Pulmonary artery endothelial cell (primary cell): ENCODE measurements around the gene NMT1. TPM values are rescaled to one million over a fixed set of nuclear protein-coding genes. Genes with fewer than 3 reads are reported as not detected.
A peak's percentile ranks its signal among the peaks of the same experiment; 100 is the strongest.

Experiments
- DNase-seq: peaks from one replicate; pipeline ENCODE4 v3.0.0-alpha.2; 2011; ENCODE audit warnings: low read depth, low spot score
- total RNA-seq: library from RNA; depleted of rRNA; stranded (reverse); fragments of >200 nt; gene quantifications from 2 replicates; pipeline ENCODE4 v1.2.3, GENCODE V29; 2014

Gene NMT1
- total RNA-seq = 74.8 and 86.0 TPM in 2 replicates

GRCh38 chr17:45060797-45061605 lies at the start of gene NMT1:
Gene NMT1 (plus strand): TSS chr17:45061317. CDS start chr17:45061330, 13 bp downstream.
- DNase-seq = peak; percentile 99

GRCh38 chr17:45011767-45012166 lies 49.4 kb upstream of the NMT1 start:
- no peak for DNase-seq

GRCh38 chr17:45013021-45013997 lies 47.8 kb upstream of the NMT1 start:
- no peak for DNase-seq

- DNase-seq = no peak
These were observed 44.9 kb upstream of the NMT1 start for GRCh38 chr17:45016237-45016636.

- DNase-seq = no peak
These were observed 44.3 kb upstream of the NMT1 start for GRCh38 chr17:45016823-45017222.

GRCh38 chr17:45018514-45018847 lies 42.6 kb upstream of the NMT1 start:
- DNase-seq = no peak

- no peak for DNase-seq
These were observed 42.0 kb upstream of the NMT1 start for GRCh38 chr17:45018848-45019711.

- peak; percentile 29 for DNase-seq
These were observed 40.6 kb upstream of the NMT1 start for GRCh38 chr17:45020354-45021138.

GRCh38 chr17:45021607-45022287 lies 39.4 kb upstream of the NMT1 start:
- no peak for DNase-seq

GRCh38 chr17:45022288-45022648 lies 38.8 kb upstream of the NMT1 start:
- DNase-seq = no peak

GRCh38 chr17:45022655-45023339 lies 38.3 kb upstream of the NMT1 start:
- no peak for DNase-seq

GRCh38 chr17:45029096-45029495 lies 32.0 kb upstream of the NMT1 start:
- no peak for DNase-seq

- no peak for DNase-seq
These were observed 31.2 kb upstream of the NMT1 start for GRCh38 chr17:45029758-45030423.

GRCh38 chr17:45030733-45031132 lies 30.4 kb upstream of the NMT1 start:
- no peak for DNase-seq

- DNase-seq = no peak
These were observed 29.6 kb upstream of the NMT1 start for GRCh38 chr17:45031231-45032173.

GRCh38 chr17:45032174-45032541 lies 29.0 kb upstream of the NMT1 start:
- DNase-seq = no peak

- DNase-seq = no peak
These were observed 26.5 kb upstream of the NMT1 start for GRCh38 chr17:45034599-45034998.

- no peak for DNase-seq
These were observed 25.3 kb upstream of the NMT1 start for GRCh38 chr17:45035848-45036247.
